GM18907 (cell line): Measurements from ENCODE around the gene TFPI2.
"Not testable (repeated sequence)": the region's sequence is repeated elsewhere in the genome, so short reads cannot be mapped to it uniquely, and the experiment has no call there.

Experiments
- ATAC-seq: cut with Tn5 transposase; IDR thresholded peaks from one replicate; pipeline ENCODE4 v1.9.1; 2021; ENCODE audit warnings: mild to moderate bottlenecking, moderate library complexity; ENCODE audit not compliant: unreplicated experiment

TFPI2 gene

GRCh38 chr7:93890464-93891068 lies at the start of gene TFPI2:
Gene TFPI2, minus strand, starts transcription at chr7:93890753. Its CDS starts 75 bp downstream, at chr7:93890678.
- peak; percentile 62 for ATAC-seq

- ATAC-seq: no peak
Observed at GRCh38 chr7:93938293-93938692, 47.7 kb upstream of the TFPI2 start.

- ATAC-seq: no peak
Observed at GRCh38 chr7:93937818-93938217, 47.3 kb upstream of the TFPI2 start.

- ATAC-seq: no peak
Observed at GRCh38 chr7:93935102-93935501, 44.5 kb upstream of the TFPI2 start.

GRCh38 chr7:93933156-93933555 lies 42.6 kb upstream of the TFPI2 start:
- no peak for ATAC-seq

GRCh38 chr7:93931655-93932054 lies 41.1 kb upstream of the TFPI2 start:
- no peak for ATAC-seq

GRCh38 chr7:93927585-93927984 lies 37.0 kb upstream of the TFPI2 start:
- ATAC-seq: no peak

- ATAC-seq: no peak
Observed at GRCh38 chr7:93926800-93927199, 36.2 kb upstream of the TFPI2 start.

- no peak for ATAC-seq
Observed at GRCh38 chr7:93923942-93924341, 33.4 kb upstream of the TFPI2 start.

GRCh38 chr7:93923296-93923695 lies 32.7 kb upstream of the TFPI2 start:
- ATAC-seq: no peak

- peak; percentile 96 for ATAC-seq
Observed at GRCh38 chr7:93921607-93922566, 31.3 kb upstream of the TFPI2 start, which contains the start of gene GNG11. Gene GNG11, plus strand, starts transcription at chr7:93921735. Its CDS starts 403 bp downstream, at chr7:93922138.

- ATAC-seq: no peak
Observed at GRCh38 chr7:93921186-93921585, 30.6 kb upstream of the TFPI2 start.

GRCh38 chr7:93920496-93921182 lies 30.1 kb upstream of the TFPI2 start:
- ATAC-seq: no peak

- not testable (repeated sequence) for ATAC-seq
Observed at GRCh38 chr7:93916315-93916714, 25.8 kb upstream of the TFPI2 start.

- ATAC-seq: peak; percentile 75
Observed at GRCh38 chr7:93915888-93916287, 25.3 kb upstream of the TFPI2 start.

GRCh38 chr7:93915206-93915842 lies 24.8 kb upstream of the TFPI2 start:
- peak; percentile 20 for ATAC-seq

GRCh38 chr7:93914581-93915066 lies 24.1 kb upstream of the TFPI2 start:
- no peak for ATAC-seq

- no peak for ATAC-seq
Observed at GRCh38 chr7:93913197-93913596, 22.6 kb upstream of the TFPI2 start.

GRCh38 chr7:93911661-93912060 lies 21.1 kb upstream of the TFPI2 start:
- ATAC-seq: peak; percentile 74

GRCh38 chr7:93911242-93911641 lies 20.7 kb upstream of the TFPI2 start:
- ATAC-seq: not testable (repeated sequence)
